ENCODE measurements around the gene PREB.

Gene PREB

GRCh38 chr2:27150639-27151230 lies 16.3 kb upstream of the PREB start:
- Histone ChIP-seq H3K27me3 (ENCODE audit: insufficient read depth, low read length, poor library complexity) (peaks cover 2% of the 10 kb centered on the region), H4K20me1 (ENCODE audit: insufficient read depth, low read length) (no peaks in the 10 kb centered on the region), H3K9ac (ENCODE audit: low read depth, low read length) (no peak overlapping the region), H3K36me3 (ENCODE audit: insufficient read depth, low read length) (no peaks in the 10 kb centered on the region), H3K4me1 (ENCODE audit: insufficient read depth, low read length) (no peaks in the 10 kb centered on the region), H3K27ac (ENCODE audit: low read length) (no peak overlapping the region), H2AFZ (ENCODE audit: low read depth, low read length) (no peak overlapping the region), H3K4me3 (ENCODE audit: low read depth in 1 of 2, low read length in 2 of 2) (no peak overlapping the region), H3K4me2 (ENCODE audit: insufficient read depth, low read length) (no peak overlapping the region), H3K9me3 (ENCODE audit: insufficient read depth, low read length, severe bottlenecking) (no peaks in the 10 kb centered on the region), H3K79me2 (ENCODE audit: insufficient read depth, low read length) (no peaks in the 10 kb centered on the region)
- no peak for TF ChIP-seq EZH2 (IDR thresholded peaks at IDR 0.05; ENCODE audit: borderline replicate concordance, low read depth, low read length, severe bottlenecking)
- DNase-seq (no peak), ATAC-seq (ENCODE audit: insufficient read depth, low read depth) (no peak)

- no peak for ATAC-seq (ENCODE audit: insufficient read depth, low read depth)
- no peak overlapping the region for H3K4me2 ChIP-seq (ENCODE audit: insufficient read depth, low read length)
- no peaks in the 10 kb centered on the region for H3K79me2 ChIP-seq (ENCODE audit: insufficient read depth, low read length)
- H2AFZ ChIP-seq (ENCODE audit: low read depth, low read length), result no peak overlapping the region
- no peaks in the 10 kb centered on the region for H3K4me1 ChIP-seq (ENCODE audit: insufficient read depth, low read length)
- H3K36me3 ChIP-seq (ENCODE audit: insufficient read depth, low read length), result no peaks in the 10 kb centered on the region
- H3K27ac ChIP-seq (ENCODE audit: low read length), result no peak overlapping the region
- TF ChIP-seq EZH2 (IDR thresholded peaks at IDR 0.05; ENCODE audit: borderline replicate concordance, low read depth, low read length, severe bottlenecking), result no peak
- no peak for TF ChIP-seq CTCF (IDR thresholded peaks at IDR 0.05; ENCODE audit: borderline replicate concordance, extremely low read depth, low read length, poor library complexity, severe bottlenecking)
- no peaks in the 10 kb centered on the region for H4K20me1 ChIP-seq (ENCODE audit: insufficient read depth, low read length)
- no peak for DNase-seq
- no peak overlapping the region for H3K4me3 ChIP-seq (ENCODE audit: low read depth in 1 of 2, low read length in 2 of 2)
- no peak overlapping the region for H3K9ac ChIP-seq (ENCODE audit: low read depth, low read length)
- H3K9me3 ChIP-seq (ENCODE audit: insufficient read depth, low read length, severe bottlenecking), result no peaks in the 10 kb centered on the region
- H3K27me3 ChIP-seq (ENCODE audit: insufficient read depth, low read length, poor library complexity), result peaks cover 2% of the 10 kb centered on the region
Observed at GRCh38 chr2:27149570-27150405, 15.4 kb upstream of the PREB start.

GRCh38 chr2:27148801-27149439 lies 14.5 kb upstream of the PREB start, which contains the start of gene TCF23:
Gene TCF23, plus strand, starts transcription at chr2:27149004. Its CDS starts 130 bp downstream, at chr2:27149134.
- Histone ChIP-seq H3K4me3 (ENCODE audit: low read depth in 1 of 2, low read length in 2 of 2) (no peak within 1 kb of the TSS), H3K27ac (ENCODE audit: low read length) (no peak within 1 kb of the TSS), H4K20me1 (ENCODE audit: insufficient read depth, low read length) (no peaks in the 10 kb centered on the region), H3K36me3 (ENCODE audit: insufficient read depth, low read length) (no peaks in the 10 kb centered on the region), H3K9me3 (ENCODE audit: insufficient read depth, low read length, severe bottlenecking) (no peaks in the 10 kb centered on the region), H3K4me2 (ENCODE audit: insufficient read depth, low read length) (no peak within 1 kb of the TSS), H3K9ac (ENCODE audit: low read depth, low read length) (no peak within 1 kb of the TSS), H3K79me2 (ENCODE audit: insufficient read depth, low read length) (no peaks in the 10 kb centered on the region), H3K27me3 (ENCODE audit: insufficient read depth, low read length, poor library complexity) (peaks cover 2% of the 10 kb centered on the region), H2AFZ (ENCODE audit: low read depth, low read length) (no peak within 1 kb of the TSS), H3K4me1 (ENCODE audit: insufficient read depth, low read length) (no peaks in the 10 kb centered on the region)
- ATAC-seq (ENCODE audit: insufficient read depth, low read depth) (no peak), DNase-seq (no peak)
- no peak for TF ChIP-seq CTCF (IDR thresholded peaks at IDR 0.05; ENCODE audit: borderline replicate concordance, extremely low read depth, low read length, poor library complexity, severe bottlenecking)
- no peak for TF ChIP-seq EZH2 (IDR thresholded peaks at IDR 0.05; ENCODE audit: borderline replicate concordance, low read depth, low read length, severe bottlenecking)

GRCh38 chr2:27147935-27148334 lies 13.5 kb upstream of the PREB start:
- Histone ChIP-seq H3K9me3 (ENCODE audit: insufficient read depth, low read length, severe bottlenecking) (no peaks in the 10 kb centered on the region), H3K4me3 (ENCODE audit: low read depth in 1 of 2, low read length in 2 of 2) (no peak overlapping the region), H3K4me1 (ENCODE audit: insufficient read depth, low read length) (no peaks in the 10 kb centered on the region), H3K36me3 (ENCODE audit: insufficient read depth, low read length) (no peaks in the 10 kb centered on the region), H4K20me1 (ENCODE audit: insufficient read depth, low read length) (no peaks in the 10 kb centered on the region), H3K27ac (ENCODE audit: low read length) (no peak overlapping the region), H3K79me2 (ENCODE audit: insufficient read depth, low read length) (no peaks in the 10 kb centered on the region), H2AFZ (ENCODE audit: low read depth, low read length) (no peak overlapping the region), H3K9ac (ENCODE audit: low read depth, low read length) (no peak overlapping the region), H3K27me3 (ENCODE audit: insufficient read depth, low read length, poor library complexity) (peaks cover 6% of the 10 kb centered on the region), H3K4me2 (ENCODE audit: insufficient read depth, low read length) (no peak overlapping the region)
- DNase-seq (no peak), ATAC-seq (ENCODE audit: insufficient read depth, low read depth) (no peak)
- TF ChIP-seq EZH2 (IDR thresholded peaks at IDR 0.05; ENCODE audit: borderline replicate concordance, low read depth, low read length, severe bottlenecking), result no peak
- no peak for TF ChIP-seq CTCF (IDR thresholded peaks at IDR 0.05; ENCODE audit: borderline replicate concordance, extremely low read depth, low read length, poor library complexity, severe bottlenecking)

Data from DND-41 (cell line).